HCT116 (cell line): ENCODE data around the gene OSER1. TPM values are rescaled to one million over a fixed set of nuclear protein-coding genes. Genes with fewer than 3 reads are reported as not detected.

Experiments
- ATAC-seq: fragments of 200-7000 bp; cut with Tn5 transposase; 2 replicates; pipeline ENCODE4 v1.9.1; 2020; ENCODE audit warnings: mild to moderate bottlenecking, moderate library complexity
- BruUV-seq: library from RNA; stranded (reverse); fragments of 400-500 nt; replicated peaks from 2 replicates; lab custom pipeline; 2021; lab: Mats Ljungman, UMichigan
- CTCF ChIA-PET: fragments of 300-600 bp; sonication (Branson Sonifier 250); formaldehyde crosslinking; loops from one replicate; lab custom pipeline; 2021; ENCODE audit warnings: antibody characterized with exemption; lab: Charles Lee
- POLR2A ChIA-PET: fragments of 300-600, 350-600 bp; sonication (Branson Sonifier 250); formaldehyde crosslinking; loops from one replicate; lab custom pipeline; 2021; ENCODE audit warnings: antibody characterized with exemption; lab: Charles Lee
- RAD21 ChIA-PET, 2 experiments: fragments of 300-600 bp; sonication (Branson Sonifier 250); formaldehyde crosslinking; loops; one replicate each; lab custom pipeline; 2023; ENCODE audit warnings: low total read pairs in 2 of 2; ENCODE audit not compliant: uncharacterized antibody in 2 of 2, unreplicated experiment in 2 of 2, low non-redundant PET in 1 of 2; lab: Charles Lee
- DNase-seq: peaks from one replicate; pipeline ENCODE4 v3.0.0-alpha.2; 2010; ENCODE audit warnings: low read depth, low spot score
- H2AFZ ChIP-seq: fragments of 200-600 bp; shearing (Covaris generic), sonication (generic); 2 replicates; pipeline ENCODE4 v1.6.1; 2017; ENCODE audit warnings: low read depth, mixed run types, mixed read lengths, antibody characterized with exemption, low read length; ENCODE audit not compliant: poor library complexity, severe bottlenecking
- H3K27ac ChIP-seq: 2 replicates; pipeline ENCODE4 v1.5.1; 2012; ENCODE audit warnings: low read depth, low read length
- H3K27me3 ChIP-seq: fragments of 200-600 bp; sonication (generic); 2 replicates; pipeline ENCODE4 v1.6.1; 2016; ENCODE audit warnings: mixed run types, low read length, mixed read lengths; ENCODE audit not compliant: insufficient read depth
- H3K36me3 ChIP-seq, 2 experiments: fragments of 200-500 bp in 1 of 2; fragments of 200-600 bp in 1 of 2; sonication (Bioruptor generic) in 1 of 2; sonication (generic) in 1 of 2; 2 replicates each; pipeline versions ENCODE4 v1.5.1 to v1.6.1; 2014 to 2016; ENCODE audit warnings: low read length in 2 of 2, inconsistent platforms in 1 of 2, mixed read lengths in 1 of 2, mixed run types in 1 of 2; ENCODE audit not compliant: insufficient read depth in 2 of 2, control insufficient read depth in 1 of 2
- H3K4me1 ChIP-seq, 2 experiments: fragments of 200-600 bp in 1 of 2; sonication (generic) in 1 of 2; 2 replicates each; pipeline versions ENCODE4 v1.5.1 to v1.6.1; 2012 to 2017; ENCODE audit warnings: low read length in 2 of 2, inconsistent platforms in 1 of 2, mild to moderate bottlenecking in 1 of 2, mixed read lengths in 1 of 2, mixed run types in 1 of 2, moderate library complexity in 1 of 2; ENCODE audit not compliant: insufficient read depth in 2 of 2, control insufficient read depth in 1 of 2
- H3K4me2 ChIP-seq: fragments of 200-600 bp; sonication (generic); 2 replicates; pipeline ENCODE4 v1.6.1; 2017; ENCODE audit warnings: mixed run types, low read length, mixed read lengths
- H3K4me3 ChIP-seq, 2 experiments: fragments of 200-600 bp in 1 of 2; sonication (generic) in 1 of 2; replicated peaks in 1 of 2; 2 replicates each; pipeline ENCODE4 v1.5.1; 2011 to 2016; ENCODE audit warnings: low read length in 2 of 2, control low read depth in 1 of 2, low read depth in 1 of 2, mild to moderate bottlenecking in 1 of 2, mixed read lengths in 1 of 2, mixed run types in 1 of 2
- H3K79me2 ChIP-seq: fragments of 200-600 bp; sonication (generic); 2 replicates; pipeline ENCODE4 v1.6.1; 2017; ENCODE audit warnings: mild to moderate bottlenecking, mixed run types, low read length, moderate library complexity, mixed read lengths; ENCODE audit not compliant: insufficient read depth
- H3K9ac ChIP-seq: fragments of 200-600 bp; sonication (generic); 2 replicates; pipeline ENCODE4 v1.6.1; 2016; ENCODE audit warnings: low read length, mixed read lengths
- H3K9me2 ChIP-seq: fragments of 200-600 bp; sonication (generic), shearing (Covaris generic); 2 replicates; pipeline ENCODE4 v1.6.1; 2017; ENCODE audit warnings: mixed run types, mild to moderate bottlenecking, moderate library complexity; ENCODE audit not compliant: insufficient read depth
- H3K9me3 ChIP-seq, 2 experiments: fragments of 200-500 bp in 1 of 2; fragments of 200-600 bp in 1 of 2; sonication (Bioruptor generic) in 1 of 2; sonication (generic) in 1 of 2; 2 replicates each; pipeline ENCODE4 v1.6.1; 2014 to 2017; ENCODE audit warnings: low read length in 2 of 2, mixed read lengths in 2 of 2, inconsistent platforms in 1 of 2, low read depth in 1 of 2, mild to moderate bottlenecking in 1 of 2, mixed run types in 1 of 2, moderate library complexity in 1 of 2; ENCODE audit not compliant: control insufficient read depth in 1 of 2, insufficient read depth in 1 of 2
- H4K20me1 ChIP-seq: fragments of 200-600 bp; sonication (generic), shearing (Covaris generic); 2 replicates; pipeline ENCODE4 v1.6.1; 2017; ENCODE audit warnings: mixed run types, mild to moderate bottlenecking, moderate library complexity; ENCODE audit not compliant: insufficient read depth
- CBX3 ChIP-seq: IDR thresholded peaks from 2 replicates; pipeline ENCODE4 v1.6.1; 2012; ENCODE audit warnings: low read depth
- CEBPB ChIP-seq: IDR thresholded peaks from 2 replicates; pipeline ENCODE4 v1.6.1; 2012; ENCODE audit warnings: low read depth
- EGR1 ChIP-seq: IDR thresholded peaks from 2 replicates; pipeline ENCODE4 v1.6.1; 2012; ENCODE audit warnings: low read depth
- ELF1 ChIP-seq: IDR thresholded peaks from 2 replicates; pipeline ENCODE4 v1.6.1; 2012; ENCODE audit warnings: low read depth, borderline replicate concordance
- EZH2 ChIP-seq: fragments of 200-600 bp; sonication (generic); IDR thresholded peaks from 2 replicates; pipeline ENCODE4 v1.6.1; 2017; ENCODE audit warnings: antibody characterized with exemption, mixed run types
- EZH2phosphoT487 ChIP-seq: fragments of 200-600 bp; IDR thresholded peaks from 2 replicates; pipeline ENCODE4 v1.6.1; 2018; ENCODE audit warnings: antibody characterized with exemption, borderline replicate concordance
- FOSL1 ChIP-seq: IDR thresholded peaks from 2 replicates; pipeline ENCODE4 v1.6.1; 2012; ENCODE audit warnings: low read depth
- POLR2A ChIP-seq: IDR thresholded peaks from 2 replicates; pipeline ENCODE4 v1.7.0; 2011; ENCODE audit warnings: borderline replicate concordance; ENCODE audit not compliant: insufficient read depth, insufficient read length; ENCODE audit errors: extremely low read depth
- POLR2AphosphoS5 ChIP-seq: IDR thresholded peaks from 2 replicates; pipeline ENCODE4 v1.6.1; 2011; ENCODE audit warnings: mild to moderate bottlenecking, low read depth, low read length, moderate library complexity
- RAD21 ChIP-seq: IDR thresholded peaks from 2 replicates; pipeline ENCODE4 v1.6.1; 2012; ENCODE audit warnings: low read depth, mild to moderate bottlenecking
- SRF ChIP-seq: IDR thresholded peaks from 2 replicates; pipeline ENCODE4 v1.6.1; 2012; ENCODE audit warnings: low read depth
- TCF7L2 ChIP-seq: IDR thresholded peaks from 2 replicates; pipeline ENCODE4 v1.7.0; 2011; ENCODE audit warnings: borderline replicate concordance, inconsistent platforms; ENCODE audit not compliant: insufficient read depth, insufficient read length; ENCODE audit errors: extremely low read depth
- YY1 ChIP-seq: IDR thresholded peaks from 2 replicates; pipeline ENCODE4 v1.6.1; 2011; ENCODE audit warnings: low read length, low read depth, moderate library complexity, mild to moderate bottlenecking; ENCODE audit not compliant: insufficient replicate concordance; ENCODE audit errors: extremely low read depth
- ZFX ChIP-seq: fragments of 450-650 bp; IDR thresholded peaks from 2 replicates; pipeline ENCODE4 v1.6.1; 2017
- ZNF274 ChIP-seq: fragments of 200-500 bp; sonication (Bioruptor generic); IDR thresholded peaks from 2 replicates; pipeline ENCODE4 v1.6.1; 2014; ENCODE audit warnings: mild to moderate bottlenecking, low read depth, low read length, inconsistent platforms
- intact Hi-C: fragments of 100-400 bp; cut with micrococcal nuclease; formaldehyde crosslinking; loops from 2 replicates; pipeline ENCODE4 v1.10.0; 2022
- total RNA-seq: library from RNA; stranded (reverse); gene quantifications from one replicate; pipeline ENCODE4 v1.2.1, GENCODE V29; 2021; ENCODE audit not compliant: unreplicated experiment
- TF ChIP-seq, protein P1 (sequence below), 3 experiments: fragments of 200-600 bp in 1 of 3; sonication (generic) in 1 of 3; IDR thresholded peaks in 2 of 3; conservative IDR thresholded peaks in 1 of 3; 2 replicates each; pipeline ENCODE4 v1.5.1; 2012 to 2017; ENCODE audit warnings: low read depth in 2 of 3, low read length in 2 of 3, antibody characterized with exemption in 1 of 3, borderline replicate concordance in 1 of 3, control low read depth in 1 of 3, mild to moderate bottlenecking in 1 of 3, mixed read lengths in 1 of 3, mixed run types in 1 of 3, moderate library complexity in 1 of 3; ENCODE audit not compliant: insufficient read depth in 1 of 3
- TF ChIP-seq, protein P2 (sequence below): IDR thresholded peaks from 2 replicates; pipeline ENCODE4 v1.6.1; 2012
- TF ChIP-seq, protein P3 (sequence below): IDR thresholded peaks from 2 replicates; pipeline ENCODE4 v1.6.1; 2012
- TF ChIP-seq, protein P4 (sequence below): IDR thresholded peaks from 2 replicates; pipeline ENCODE4 v1.6.1; 2012; ENCODE audit warnings: low read depth

OSER1 gene
- total RNA-seq, 1 experiment from 2014 or later: 28.4 TPM

DNA sequence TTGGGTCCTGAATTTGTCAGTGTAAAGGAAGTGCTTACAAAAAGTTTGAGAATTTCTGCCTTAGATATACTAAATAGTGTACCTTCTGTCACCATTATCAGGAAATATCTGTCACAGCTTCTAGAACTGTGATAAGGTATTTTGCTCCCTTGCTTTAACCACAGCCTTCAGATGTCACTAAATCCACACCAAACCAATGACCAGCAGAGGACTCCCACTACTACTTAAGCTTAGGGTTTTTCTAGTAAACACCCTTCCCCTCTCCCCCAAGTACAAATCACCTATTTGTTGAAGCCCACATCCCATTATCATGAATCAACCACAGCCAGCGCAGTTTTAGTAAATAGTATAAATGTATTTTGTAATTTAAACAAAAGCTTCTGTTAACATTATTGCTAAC is 15.0 kb downstream of the OSER1 start:
- DNase-seq: no peak
- Histone ChIP-seq H3K9ac (no peak overlapping the region), H2AFZ (no peak overlapping the region), H3K27ac (no peak overlapping the region), H3K9me3 (no peaks in the 10 kb centered on the region), H3K4me3 (no peak overlapping the region), H3K27me3 (no peaks in the 10 kb centered on the region), H4K20me1 (no peaks in the 10 kb centered on the region), H3K9me2 (no peaks in the 10 kb centered on the region), H3K36me3 (peaks cover 23 to 32% of the 10 kb centered on the region in 2 experiments), H3K4me2 (no peak overlapping the region), H3K79me2 (peaks cover 15% of the 10 kb centered on the region), H3K4me1 (no peaks in the 10 kb centered on the region)
- ChIA-PET CTCF (interaction anchor here (0.7 to 3.1 kb wide), 7 partner anchors 8 to 361 kb away, joined by 3 to 17 read pairs (median 3); no protein-coding TSS in a partner anchor), POLR2A (no interaction called here), RAD21 (interaction anchor here in 1 of 2 experiments (0.7 kb wide), 1 partner anchor 75 kb away, joined by 3 read pairs; no protein-coding TSS in a partner anchor)
- no peak for ATAC-seq
- no TSS peak for BruUV-seq
- intact Hi-C loops: loop anchor here (10.0 kb wide), 1 partner anchor 661 kb away; no protein-coding TSS in a partner anchor
- no peak for TF ChIP-seq RAD21
- no peak for TF ChIP-seq YY1
- no peak for TF ChIP-seq POLR2A
- TF ChIP-seq CBX3: no peak
- no peak for TF ChIP-seq EGR1
- TF ChIP-seq SRF: no peak
- TF ChIP-seq ELF1: no peak
- no peak for TF ChIP-seq ZFX
- TF ChIP-seq, protein P1, sequence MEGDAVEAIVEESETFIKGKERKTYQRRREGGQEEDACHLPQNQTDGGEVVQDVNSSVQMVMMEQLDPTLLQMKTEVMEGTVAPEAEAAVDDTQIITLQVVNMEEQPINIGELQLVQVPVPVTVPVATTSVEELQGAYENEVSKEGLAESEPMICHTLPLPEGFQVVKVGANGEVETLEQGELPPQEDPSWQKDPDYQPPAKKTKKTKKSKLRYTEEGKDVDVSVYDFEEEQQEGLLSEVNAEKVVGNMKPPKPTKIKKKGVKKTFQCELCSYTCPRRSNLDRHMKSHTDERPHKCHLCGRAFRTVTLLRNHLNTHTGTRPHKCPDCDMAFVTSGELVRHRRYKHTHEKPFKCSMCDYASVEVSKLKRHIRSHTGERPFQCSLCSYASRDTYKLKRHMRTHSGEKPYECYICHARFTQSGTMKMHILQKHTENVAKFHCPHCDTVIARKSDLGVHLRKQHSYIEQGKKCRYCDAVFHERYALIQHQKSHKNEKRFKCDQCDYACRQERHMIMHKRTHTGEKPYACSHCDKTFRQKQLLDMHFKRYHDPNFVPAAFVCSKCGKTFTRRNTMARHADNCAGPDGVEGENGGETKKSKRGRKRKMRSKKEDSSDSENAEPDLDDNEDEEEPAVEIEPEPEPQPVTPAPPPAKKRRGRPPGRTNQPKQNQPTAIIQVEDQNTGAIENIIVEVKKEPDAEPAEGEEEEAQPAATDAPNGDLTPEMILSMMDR (IDR thresholded peaks at IDR 0.05 in 2 of 3, conservative IDR thresholded peaks at IDR 0.05 in 1 of 3; ENCODE audit: borderline replicate concordance in 1 of 3, insufficient read depth in 1 of 3, low read depth in 2 of 3, low read length in 2 of 3): no peak
- no peak for TF ChIP-seq FOSL1
- no peak for TF ChIP-seq CEBPB
- TF ChIP-seq, protein P2, sequence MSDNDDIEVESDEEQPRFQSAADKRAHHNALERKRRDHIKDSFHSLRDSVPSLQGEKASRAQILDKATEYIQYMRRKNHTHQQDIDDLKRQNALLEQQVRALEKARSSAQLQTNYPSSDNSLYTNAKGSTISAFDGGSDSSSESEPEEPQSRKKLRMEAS: no peak
- TF ChIP-seq, protein P3, sequence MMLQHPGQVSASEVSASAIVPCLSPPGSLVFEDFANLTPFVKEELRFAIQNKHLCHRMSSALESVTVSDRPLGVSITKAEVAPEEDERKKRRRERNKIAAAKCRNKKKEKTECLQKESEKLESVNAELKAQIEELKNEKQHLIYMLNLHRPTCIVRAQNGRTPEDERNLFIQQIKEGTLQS: no peak
- no peak for TF ChIP-seq EZH2
- TF ChIP-seq ZNF274: no peak
- no peak for TF ChIP-seq TCF7L2
- no peak for TF ChIP-seq EZH2phosphoT487
- TF ChIP-seq POLR2AphosphoS5: no peak
- TF ChIP-seq, protein P4, sequence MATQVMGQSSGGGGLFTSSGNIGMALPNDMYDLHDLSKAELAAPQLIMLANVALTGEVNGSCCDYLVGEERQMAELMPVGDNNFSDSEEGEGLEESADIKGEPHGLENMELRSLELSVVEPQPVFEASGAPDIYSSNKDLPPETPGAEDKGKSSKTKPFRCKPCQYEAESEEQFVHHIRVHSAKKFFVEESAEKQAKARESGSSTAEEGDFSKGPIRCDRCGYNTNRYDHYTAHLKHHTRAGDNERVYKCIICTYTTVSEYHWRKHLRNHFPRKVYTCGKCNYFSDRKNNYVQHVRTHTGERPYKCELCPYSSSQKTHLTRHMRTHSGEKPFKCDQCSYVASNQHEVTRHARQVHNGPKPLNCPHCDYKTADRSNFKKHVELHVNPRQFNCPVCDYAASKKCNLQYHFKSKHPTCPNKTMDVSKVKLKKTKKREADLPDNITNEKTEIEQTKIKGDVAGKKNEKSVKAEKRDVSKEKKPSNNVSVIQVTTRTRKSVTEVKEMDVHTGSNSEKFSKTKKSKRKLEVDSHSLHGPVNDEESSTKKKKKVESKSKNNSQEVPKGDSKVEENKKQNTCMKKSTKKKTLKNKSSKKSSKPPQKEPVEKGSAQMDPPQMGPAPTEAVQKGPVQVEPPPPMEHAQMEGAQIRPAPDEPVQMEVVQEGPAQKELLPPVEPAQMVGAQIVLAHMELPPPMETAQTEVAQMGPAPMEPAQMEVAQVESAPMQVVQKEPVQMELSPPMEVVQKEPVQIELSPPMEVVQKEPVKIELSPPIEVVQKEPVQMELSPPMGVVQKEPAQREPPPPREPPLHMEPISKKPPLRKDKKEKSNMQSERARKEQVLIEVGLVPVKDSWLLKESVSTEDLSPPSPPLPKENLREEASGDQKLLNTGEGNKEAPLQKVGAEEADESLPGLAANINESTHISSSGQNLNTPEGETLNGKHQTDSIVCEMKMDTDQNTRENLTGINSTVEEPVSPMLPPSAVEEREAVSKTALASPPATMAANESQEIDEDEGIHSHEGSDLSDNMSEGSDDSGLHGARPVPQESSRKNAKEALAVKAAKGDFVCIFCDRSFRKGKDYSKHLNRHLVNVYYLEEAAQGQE: no peak
